22Rv1 (cell line): Measurements from ENCODE around the gene AKR1A1.

Experiments
- ZFX ChIP-seq: fragments of 450-650 bp; IDR thresholded peaks from 2 replicates; pipeline ENCODE4 v1.6.1; 2017; ENCODE audit warnings: antibody characterized with exemption, borderline replicate concordance
- TF ChIP-seq, protein P1 (sequence below): fragments of 450-650 bp; IDR thresholded peaks from 2 replicates; pipeline ENCODE4 v1.5.1; 2017; ENCODE audit warnings: mild to moderate bottlenecking

DNA sequence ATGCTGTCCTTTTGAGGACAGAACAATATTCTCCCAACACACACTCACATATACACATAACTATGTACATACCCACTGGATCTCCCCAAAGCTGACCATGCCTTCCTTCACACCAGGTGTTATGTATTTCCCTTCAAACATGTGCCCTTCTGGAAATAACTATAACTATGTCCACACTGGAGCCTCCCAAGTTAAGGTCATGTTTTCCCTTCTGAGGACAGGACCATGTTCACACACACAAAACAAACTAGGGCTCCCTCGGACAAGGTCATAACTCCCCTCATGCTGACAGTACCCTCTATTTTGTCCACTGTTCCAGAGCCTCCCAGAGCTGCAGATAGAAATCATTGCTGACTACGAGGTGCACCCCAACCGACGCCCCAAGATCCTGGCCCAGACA, 42.7 kb upstream of the AKR1A1 start:
- TF ChIP-seq, protein P1, sequence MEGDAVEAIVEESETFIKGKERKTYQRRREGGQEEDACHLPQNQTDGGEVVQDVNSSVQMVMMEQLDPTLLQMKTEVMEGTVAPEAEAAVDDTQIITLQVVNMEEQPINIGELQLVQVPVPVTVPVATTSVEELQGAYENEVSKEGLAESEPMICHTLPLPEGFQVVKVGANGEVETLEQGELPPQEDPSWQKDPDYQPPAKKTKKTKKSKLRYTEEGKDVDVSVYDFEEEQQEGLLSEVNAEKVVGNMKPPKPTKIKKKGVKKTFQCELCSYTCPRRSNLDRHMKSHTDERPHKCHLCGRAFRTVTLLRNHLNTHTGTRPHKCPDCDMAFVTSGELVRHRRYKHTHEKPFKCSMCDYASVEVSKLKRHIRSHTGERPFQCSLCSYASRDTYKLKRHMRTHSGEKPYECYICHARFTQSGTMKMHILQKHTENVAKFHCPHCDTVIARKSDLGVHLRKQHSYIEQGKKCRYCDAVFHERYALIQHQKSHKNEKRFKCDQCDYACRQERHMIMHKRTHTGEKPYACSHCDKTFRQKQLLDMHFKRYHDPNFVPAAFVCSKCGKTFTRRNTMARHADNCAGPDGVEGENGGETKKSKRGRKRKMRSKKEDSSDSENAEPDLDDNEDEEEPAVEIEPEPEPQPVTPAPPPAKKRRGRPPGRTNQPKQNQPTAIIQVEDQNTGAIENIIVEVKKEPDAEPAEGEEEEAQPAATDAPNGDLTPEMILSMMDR = no peak
- TF ChIP-seq ZFX = no peak
